ENCODE data around the gene HDC. TPM values are rescaled to one million over a fixed set of nuclear protein-coding genes. Genes with fewer than 3 reads are reported as not detected.

Gene HDC
- total and polyA plus RNA-seq, 10 of the 15 experiments (the other 5 are each of a cell fraction or from before 2014, with no cell fraction given), result not detected

GRCh38 chr15:50257924-50258323, 7.6 kb downstream of the HDC start:
- H3K36me3 ChIP-seq (ENCODE audit: control insufficient read depth in 2 of 2, insufficient read depth in 2 of 2, low read length in 1 of 2), result no peaks in the 10 kb centered on the region
- no peak overlapping the region for H2AFZ ChIP-seq (ENCODE audit: control insufficient read depth, low read depth, low read length)
- no peak overlapping the region for H3K4me2 ChIP-seq (ENCODE audit: control insufficient read depth, insufficient read depth)
- H3K4me1 ChIP-seq (ENCODE audit: control insufficient read depth, insufficient read depth, low read length), result peaks cover 17% of the 10 kb centered on the region
- DNase-seq (ENCODE audit: low read depth, low spot score), result no peak
- ChIA-PET SMC1A (ENCODE audit: uncharacterized antibody, unreplicated experiment) (no interaction called here), RAD21 (ENCODE audit: unreplicated experiment) (no interaction called here), POLR2A (no interaction called here), CTCF (no interaction called here)
- H3K9ac ChIP-seq (ENCODE audit: control insufficient read depth, insufficient read depth, low read length), result no peak overlapping the region
- intact Hi-C loops (cut with micrococcal nuclease; ENCODE audit: unreplicated experiment), result no loop called here
- no TSS peak for BruUV-seq (replicated peaks)
- no peak overlapping the region for H3K4me3 ChIP-seq
- no peak overlapping the region for H3K27ac ChIP-seq (ENCODE audit: control insufficient read depth, insufficient read depth)
- in situ Hi-C loops (cut with MboI), result no loop called here
- no peaks in the 10 kb centered on the region for H3K79me2 ChIP-seq (ENCODE audit: control insufficient read depth, insufficient read depth, low read length)
- no peak for ATAC-seq
- H4K20me1 ChIP-seq (ENCODE audit: control insufficient read depth, insufficient read depth), result no peaks in the 10 kb centered on the region
- H3K9me3 ChIP-seq (replicated peaks; ENCODE audit: control insufficient read depth, insufficient read depth, low read length), result no peaks in the 10 kb centered on the region
- H3K27me3 ChIP-seq (replicated peaks in 1 of 2; ENCODE audit: control insufficient read depth in 2 of 2, insufficient read depth in 2 of 2, low read length in 1 of 2), result no peaks in the 10 kb centered on the region; a peak in 1 of 4 replicates
- TF ChIP-seq, protein P1, sequence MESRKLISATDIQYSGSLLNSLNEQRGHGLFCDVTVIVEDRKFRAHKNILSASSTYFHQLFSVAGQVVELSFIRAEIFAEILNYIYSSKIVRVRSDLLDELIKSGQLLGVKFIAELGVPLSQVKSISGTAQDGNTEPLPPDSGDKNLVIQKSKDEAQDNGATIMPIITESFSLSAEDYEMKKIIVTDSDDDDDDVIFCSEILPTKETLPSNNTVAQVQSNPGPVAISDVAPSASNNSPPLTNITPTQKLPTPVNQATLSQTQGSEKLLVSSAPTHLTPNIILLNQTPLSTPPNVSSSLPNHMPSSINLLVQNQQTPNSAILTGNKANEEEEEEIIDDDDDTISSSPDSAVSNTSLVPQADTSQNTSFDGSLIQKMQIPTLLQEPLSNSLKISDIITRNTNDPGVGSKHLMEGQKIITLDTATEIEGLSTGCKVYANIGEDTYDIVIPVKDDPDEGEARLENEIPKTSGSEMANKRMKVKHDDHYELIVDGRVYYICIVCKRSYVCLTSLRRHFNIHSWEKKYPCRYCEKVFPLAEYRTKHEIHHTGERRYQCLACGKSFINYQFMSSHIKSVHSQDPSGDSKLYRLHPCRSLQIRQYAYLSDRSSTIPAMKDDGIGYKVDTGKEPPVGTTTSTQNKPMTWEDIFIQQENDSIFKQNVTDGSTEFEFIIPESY (IDR thresholded peaks at IDR 0.05), result no peak
- TF ChIP-seq STAT1 (conservative IDR thresholded peaks at IDR 0.05), result no peak
- no peak for TF ChIP-seq CREM (IDR thresholded peaks at IDR 0.05; ENCODE audit: low read depth)
- no peak for TF ChIP-seq RB1 (IDR thresholded peaks at IDR 0.05; ENCODE audit: borderline replicate concordance)
- TF ChIP-seq WRNIP1 (IDR thresholded peaks at IDR 0.05; ENCODE audit: borderline replicate concordance, low read depth, low read length), result no peak
- TF ChIP-seq FOXM1 (IDR thresholded peaks at IDR 0.05; ENCODE audit: low read depth, low read length), result no peak
- TF ChIP-seq ZNF24 (IDR thresholded peaks at IDR 0.05), result no peak
- TF ChIP-seq, protein P2, sequence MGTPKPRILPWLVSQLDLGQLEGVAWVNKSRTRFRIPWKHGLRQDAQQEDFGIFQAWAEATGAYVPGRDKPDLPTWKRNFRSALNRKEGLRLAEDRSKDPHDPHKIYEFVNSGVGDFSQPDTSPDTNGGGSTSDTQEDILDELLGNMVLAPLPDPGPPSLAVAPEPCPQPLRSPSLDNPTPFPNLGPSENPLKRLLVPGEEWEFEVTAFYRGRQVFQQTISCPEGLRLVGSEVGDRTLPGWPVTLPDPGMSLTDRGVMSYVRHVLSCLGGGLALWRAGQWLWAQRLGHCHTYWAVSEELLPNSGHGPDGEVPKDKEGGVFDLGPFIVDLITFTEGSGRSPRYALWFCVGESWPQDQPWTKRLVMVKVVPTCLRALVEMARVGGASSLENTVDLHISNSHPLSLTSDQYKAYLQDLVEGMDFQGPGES (IDR thresholded peaks at IDR 0.05), result no peak
- no peak for TF ChIP-seq BMI1 (IDR thresholded peaks at IDR 0.05; ENCODE audit: borderline replicate concordance)
- TF ChIP-seq TAF1 (IDR thresholded peaks at IDR 0.05; ENCODE audit: borderline replicate concordance, low read depth, low read length), result no peak
- TF ChIP-seq ETV6 (conservative IDR thresholded peaks at IDR 0.05 in 1 of 2, IDR thresholded peaks at IDR 0.05 in 1 of 2; ENCODE audit: borderline replicate concordance in 1 of 2, low read depth in 1 of 2), result no peak
- no peak for TF ChIP-seq CBX5 (IDR thresholded peaks at IDR 0.05; ENCODE audit: low read depth)
- TF ChIP-seq ZNF384 (IDR thresholded peaks at IDR 0.05; ENCODE audit: borderline replicate concordance, low read depth, low read length), result no peak
- TF ChIP-seq YBX1 (IDR thresholded peaks at IDR 0.05), result no peak
- TF ChIP-seq EZH2 (IDR thresholded peaks at IDR 0.05; ENCODE audit: borderline replicate concordance, control insufficient read depth, low read depth, low read length), result no peak
- TF ChIP-seq STAT3 (IDR thresholded peaks at IDR 0.05; ENCODE audit: low read depth, low read length), result no peak
- TF ChIP-seq SUPT20H (IDR thresholded peaks at IDR 0.05; ENCODE audit: borderline replicate concordance, control insufficient read depth, low read depth, low read length), result no peak
- TF ChIP-seq PRDM15 (CRISPR knock-in tag; IDR thresholded peaks at IDR 0.05), result no peak
- no peak for TF ChIP-seq TBL1XR1 (IDR thresholded peaks at IDR 0.05; ENCODE audit: low read depth, low read length)
- no peak for FAIRE-seq
- 54% methylated on average over 3 of the region's 3 CpGs for WGBS (ENCODE audit: insufficient coverage, insufficient replicate concordance, low lambda C conversion rate, missing lambda C conversion rate)
